ENCODE data around the gene EEA1.
A peak's percentile ranks its signal among the peaks of the same experiment; 100 is the strongest.

EEA1 gene

GRCh38 chr12:92747151-92747550 is 181.9 kb downstream of the EEA1 start:
- Mint-ChIP-seq H3K36me3 (ENCODE audit: low read depth) (no peaks in the 10 kb centered on the region), H3K27me3 (peaks cover 3% of the 10 kb centered on the region), H3K4me1 (ENCODE audit: low read depth) (peaks cover 7% of the 10 kb centered on the region), H3K4me3 (no peak overlapping the region), H3K27ac (no peak overlapping the region), H3K9me3 (no peaks in the 10 kb centered on the region)
- no peak for DNase-seq

DNA sequence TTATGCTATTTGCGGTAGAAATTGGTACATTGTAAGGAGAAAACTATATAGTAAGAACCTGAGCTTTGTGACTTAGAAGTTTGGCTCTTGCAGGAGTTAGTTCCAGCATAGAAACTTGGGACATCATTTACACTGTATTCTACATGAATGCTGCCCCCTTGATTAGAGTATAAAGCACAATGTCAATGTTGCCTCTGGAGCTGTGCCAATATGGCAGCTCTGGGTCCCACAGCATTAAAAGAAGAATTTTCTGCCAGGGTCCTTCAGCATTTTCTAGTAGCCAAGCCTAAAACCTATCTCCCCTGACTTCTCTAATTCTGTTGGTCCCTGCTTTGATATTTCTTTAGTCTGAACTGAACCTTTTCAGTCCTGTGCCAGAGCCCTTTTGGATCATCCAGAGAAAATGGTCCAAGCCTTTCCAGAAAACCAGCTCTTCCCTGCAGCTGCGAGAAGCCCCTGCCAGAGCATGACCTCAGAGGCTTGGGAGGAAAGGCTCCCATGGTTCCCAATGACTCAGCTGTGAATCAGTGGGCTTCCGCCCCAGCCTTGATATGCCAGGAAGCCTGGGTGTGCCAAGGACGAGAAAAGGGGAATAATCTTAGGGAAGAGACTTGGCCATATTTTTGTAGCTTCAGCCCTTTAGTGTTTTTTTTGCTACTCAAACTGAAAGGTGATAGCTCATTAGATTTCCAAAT is 183.1 kb downstream of the EEA1 start:
- Mint-ChIP-seq H3K4me3 (no peak overlapping the region), H3K9me3 (no peaks in the 10 kb centered on the region), H3K36me3 (ENCODE audit: low read depth) (no peaks in the 10 kb centered on the region), H3K27ac (no peak overlapping the region), H3K4me1 (ENCODE audit: low read depth) (peaks cover 7% of the 10 kb centered on the region), H3K27me3 (peaks cover 3% of the 10 kb centered on the region)
- no peak for DNase-seq

DNA sequence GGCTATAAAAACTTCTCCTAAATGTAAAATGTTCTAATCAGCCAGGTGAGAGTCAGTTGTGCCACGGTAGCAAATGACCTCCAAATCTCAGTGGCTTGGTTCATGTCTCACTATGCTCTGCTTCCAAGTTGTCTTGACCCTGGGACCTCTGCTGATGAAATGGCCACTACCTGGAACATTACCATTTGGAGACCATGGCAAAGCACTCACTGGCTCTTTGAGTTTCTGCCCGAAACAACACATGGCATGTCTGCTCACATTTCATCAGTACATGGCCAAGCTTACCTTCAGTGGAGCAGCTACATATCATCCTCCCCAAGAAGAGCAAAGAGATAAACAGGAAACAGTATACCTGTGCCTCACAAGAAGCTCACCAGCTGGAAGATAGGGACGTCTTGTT is 186.1 kb downstream of the EEA1 start:
- Mint-ChIP-seq H3K4me1 (ENCODE audit: low read depth) (peaks cover 7% of the 10 kb centered on the region), H3K36me3 (ENCODE audit: low read depth) (no peaks in the 10 kb centered on the region), H3K27ac (no peak overlapping the region), H3K4me3 (no peak overlapping the region), H3K27me3 (peaks cover 3% of the 10 kb centered on the region), H3K9me3 (no peaks in the 10 kb centered on the region)
- no peak for DNase-seq

- H3K4me3 Mint-ChIP-seq = no peak overlapping the region
- peaks cover 9% of the 10 kb centered on the region for H3K4me1 Mint-ChIP-seq (ENCODE audit: low read depth)
- H3K27me3 Mint-ChIP-seq = peaks cover 3% of the 10 kb centered on the region
- H3K27ac Mint-ChIP-seq = no peak overlapping the region
- DNase-seq = no peak
- no peaks in the 10 kb centered on the region for H3K36me3 Mint-ChIP-seq (ENCODE audit: low read depth)
- no peaks in the 10 kb centered on the region for H3K9me3 Mint-ChIP-seq
These were observed 188.7 kb downstream of the EEA1 start for GRCh38 chr12:92740411-92740810.

DNA sequence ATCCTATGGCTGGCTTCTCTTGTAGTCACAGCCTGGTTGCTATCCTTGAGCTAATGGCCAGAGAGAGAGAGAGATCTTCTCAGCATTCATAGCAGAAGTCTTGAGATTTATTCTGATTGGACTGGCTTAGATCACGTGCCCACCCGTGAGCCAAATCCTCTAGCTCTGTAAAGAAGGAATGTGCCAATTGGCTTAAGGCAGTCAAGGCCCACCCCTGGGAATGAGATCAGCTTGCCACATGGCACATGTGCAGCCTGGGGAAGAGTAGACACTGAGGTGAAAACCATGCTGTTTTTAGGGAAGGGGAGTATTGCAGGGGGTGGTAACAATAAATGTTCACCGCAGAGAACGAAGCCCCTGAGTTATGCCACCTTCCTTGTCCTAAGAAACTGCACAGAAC is 190.0 kb downstream of the EEA1 start:
- H3K9me3 Mint-ChIP-seq = no peaks in the 10 kb centered on the region
- peaks cover 9% of the 10 kb centered on the region for H3K4me1 Mint-ChIP-seq (ENCODE audit: low read depth)
- no peak overlapping the region for H3K4me3 Mint-ChIP-seq
- DNase-seq = no peak
- no peaks in the 10 kb centered on the region for H3K36me3 Mint-ChIP-seq (ENCODE audit: low read depth)
- H3K27me3 Mint-ChIP-seq = peaks cover 10% of the 10 kb centered on the region
- H3K27ac Mint-ChIP-seq = no peak overlapping the region

DNA sequence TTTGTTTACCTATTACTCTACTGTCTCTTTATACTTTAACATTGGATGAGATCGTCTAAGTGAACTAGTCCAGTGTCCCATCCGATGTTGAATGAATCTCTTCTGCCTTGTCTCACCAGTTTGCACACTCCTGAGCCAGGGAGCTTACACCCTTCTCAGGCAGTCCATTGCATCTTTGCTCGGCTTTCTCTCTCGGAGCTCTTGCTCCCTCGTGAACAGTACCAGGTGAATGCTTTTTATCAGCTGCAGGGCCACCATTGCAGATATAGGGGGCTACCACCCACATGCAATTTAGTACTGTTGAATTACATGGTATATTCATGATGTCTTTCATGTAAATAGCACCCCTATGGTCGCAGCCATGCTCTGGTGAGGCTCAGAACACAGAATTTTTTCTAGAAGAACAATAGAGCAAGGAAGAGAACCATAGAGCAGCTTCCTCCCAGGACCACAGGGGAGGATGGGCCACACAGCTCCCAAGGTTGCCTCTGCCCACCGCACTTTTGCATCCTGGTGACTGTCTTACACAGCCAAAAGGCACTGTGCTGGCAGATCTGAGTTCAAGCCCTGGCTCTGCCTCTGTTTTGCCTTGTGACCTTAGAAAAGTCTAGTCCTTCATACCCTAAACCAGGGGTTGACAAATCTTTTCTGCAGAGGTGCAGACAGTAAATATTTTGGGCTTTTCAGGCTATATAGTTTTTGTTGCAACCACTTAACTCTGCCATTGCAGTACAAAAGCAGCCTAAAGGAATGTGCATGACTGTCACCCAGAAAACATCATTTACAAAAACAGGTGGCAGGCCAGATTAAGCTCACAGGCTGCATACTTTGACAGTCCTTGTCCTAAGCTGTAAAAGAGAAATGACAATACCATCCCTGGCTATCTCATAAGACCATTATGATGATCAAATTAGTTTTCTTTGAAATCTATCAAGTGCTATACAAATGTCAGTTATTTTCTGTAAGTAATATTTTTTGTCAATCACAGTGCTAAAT is 190.9 kb downstream of the EEA1 start:
- no peak overlapping the region for H3K27ac Mint-ChIP-seq
- no peaks in the 10 kb centered on the region for H3K9me3 Mint-ChIP-seq
- H3K27me3 Mint-ChIP-seq = peaks cover 6% of the 10 kb centered on the region
- no peak overlapping the region for H3K4me3 Mint-ChIP-seq
- peaks cover 8% of the 10 kb centered on the region for H3K4me1 Mint-ChIP-seq (ENCODE audit: low read depth)
- no peak for DNase-seq
- H3K36me3 Mint-ChIP-seq (ENCODE audit: low read depth) = no peaks in the 10 kb centered on the region

DNA sequence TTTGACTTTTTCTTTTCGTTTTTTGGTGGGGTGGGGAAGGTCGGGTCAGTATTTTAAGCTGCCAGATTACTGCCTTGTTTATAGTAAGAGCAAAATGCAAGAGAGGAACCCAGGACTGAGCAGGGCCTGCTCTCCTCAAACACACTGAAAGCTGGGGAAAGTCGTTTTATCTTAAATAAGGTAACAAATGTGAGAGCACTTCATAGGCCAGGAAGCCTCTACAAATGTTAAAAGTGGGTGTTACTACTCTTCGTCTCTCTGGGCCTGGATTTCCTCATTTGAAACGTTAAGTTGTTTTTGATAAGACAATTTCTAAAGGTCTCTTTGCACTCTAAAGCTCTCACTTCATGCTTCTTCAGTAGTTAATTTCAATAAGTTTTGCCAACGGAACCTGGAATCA is 192.5 kb downstream of the EEA1 start:
- peaks cover 8% of the 10 kb centered on the region for H3K4me1 Mint-ChIP-seq (ENCODE audit: low read depth)
- peaks cover 6% of the 10 kb centered on the region for H3K27me3 Mint-ChIP-seq
- no peaks in the 10 kb centered on the region for H3K9me3 Mint-ChIP-seq
- H3K36me3 Mint-ChIP-seq (ENCODE audit: low read depth) = no peaks in the 10 kb centered on the region
- peak overlapping the region; percentile 10 for H3K27ac Mint-ChIP-seq
- no peak for DNase-seq
- H3K4me3 Mint-ChIP-seq = no peak overlapping the region

DNA sequence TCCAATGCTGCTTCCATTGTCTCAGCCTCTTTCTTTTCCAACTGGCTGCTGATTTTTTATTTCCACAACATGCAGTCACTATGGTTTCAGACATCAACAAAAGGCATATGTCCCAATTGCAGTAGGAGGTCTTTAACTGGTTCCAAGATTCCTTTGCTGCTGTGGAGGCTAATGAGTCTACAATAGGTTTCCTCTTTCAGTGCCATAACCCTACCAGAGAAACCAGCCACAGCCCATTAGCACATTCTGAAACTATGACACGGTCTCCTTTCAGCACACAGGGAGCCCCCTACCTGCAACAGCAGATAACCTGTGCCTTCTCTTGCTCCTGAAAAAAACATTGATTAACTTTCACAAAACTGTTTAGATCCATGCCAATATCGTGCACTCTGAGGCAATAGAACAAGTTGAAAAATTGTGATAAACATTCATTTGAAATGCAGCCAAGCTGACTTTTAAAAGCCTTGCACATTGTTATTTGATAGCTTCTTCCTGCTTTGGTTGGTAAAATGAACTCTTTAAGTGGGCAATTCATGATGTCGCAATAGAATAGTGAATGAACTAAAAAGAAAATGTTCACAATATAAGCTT is 193.9 kb downstream of the EEA1 start:
- peaks cover 6% of the 10 kb centered on the region for H3K27me3 Mint-ChIP-seq
- H3K27ac Mint-ChIP-seq = no peak overlapping the region
- H3K9me3 Mint-ChIP-seq = no peaks in the 10 kb centered on the region
- DNase-seq = no peak
- no peak overlapping the region for H3K4me3 Mint-ChIP-seq
- no peaks in the 10 kb centered on the region for H3K36me3 Mint-ChIP-seq (ENCODE audit: low read depth)
- peaks cover 8% of the 10 kb centered on the region for H3K4me1 Mint-ChIP-seq (ENCODE audit: low read depth)

- H3K4me3 Mint-ChIP-seq = no peak overlapping the region
- DNase-seq = no peak
- H3K27ac Mint-ChIP-seq = no peak overlapping the region
- H3K4me1 Mint-ChIP-seq (ENCODE audit: low read depth) = peaks cover 8% of the 10 kb centered on the region
- H3K36me3 Mint-ChIP-seq (ENCODE audit: low read depth) = no peaks in the 10 kb centered on the region
- H3K27me3 Mint-ChIP-seq = peaks cover 10% of the 10 kb centered on the region
- H3K9me3 Mint-ChIP-seq = no peaks in the 10 kb centered on the region
These were observed 195.4 kb downstream of the EEA1 start for GRCh38 chr12:92733661-92734060.

DNA sequence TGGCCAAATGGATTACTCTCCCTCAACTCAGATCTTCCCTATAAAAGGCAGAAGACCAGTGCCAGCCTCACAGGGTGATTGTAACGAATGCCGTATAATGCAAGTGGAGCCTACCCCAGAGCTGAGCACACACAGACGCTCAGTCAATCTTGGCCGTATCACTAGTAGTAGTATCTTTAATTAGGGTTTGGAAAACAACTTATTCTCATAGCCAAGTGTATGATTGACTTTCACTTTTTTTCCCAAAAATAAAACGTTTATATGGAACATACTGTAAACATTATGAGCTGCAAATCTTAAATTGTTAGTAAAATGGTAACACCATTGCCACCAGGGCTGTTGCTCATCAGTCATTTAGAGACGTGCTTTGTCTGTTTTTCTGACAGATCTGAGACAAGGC is 195.9 kb downstream of the EEA1 start:
- Mint-ChIP-seq H3K4me3 (no peak overlapping the region), H3K36me3 (ENCODE audit: low read depth) (no peaks in the 10 kb centered on the region), H3K27ac (no peak overlapping the region), H3K4me1 (ENCODE audit: low read depth) (peaks cover 8% of the 10 kb centered on the region), H3K27me3 (peaks cover 10% of the 10 kb centered on the region), H3K9me3 (no peaks in the 10 kb centered on the region)
- DNase-seq = no peak

GRCh38 chr12:92732716-92733115 is 196.4 kb downstream of the EEA1 start:
- H3K27me3 Mint-ChIP-seq = peaks cover 10% of the 10 kb centered on the region
- H3K27ac Mint-ChIP-seq = no peak overlapping the region
- no peak overlapping the region for H3K4me3 Mint-ChIP-seq
- H3K9me3 Mint-ChIP-seq = no peaks in the 10 kb centered on the region
- DNase-seq = no peak
- H3K36me3 Mint-ChIP-seq (ENCODE audit: low read depth) = no peaks in the 10 kb centered on the region
- peaks cover 8% of the 10 kb centered on the region for H3K4me1 Mint-ChIP-seq (ENCODE audit: low read depth)

- H3K27ac Mint-ChIP-seq = no peak overlapping the region
- H3K4me3 Mint-ChIP-seq = no peak overlapping the region
- no peaks in the 10 kb centered on the region for H3K36me3 Mint-ChIP-seq (ENCODE audit: low read depth)
- H3K9me3 Mint-ChIP-seq = no peaks in the 10 kb centered on the region
- H3K27me3 Mint-ChIP-seq = peaks cover 10% of the 10 kb centered on the region
- peaks cover 8% of the 10 kb centered on the region for H3K4me1 Mint-ChIP-seq (ENCODE audit: low read depth)
- DNase-seq = no peak
These were observed 196.9 kb downstream of the EEA1 start for GRCh38 chr12:92732216-92732615.

- Mint-ChIP-seq H3K27me3 (peaks cover 10% of the 10 kb centered on the region), H3K4me3 (no peak overlapping the region), H3K36me3 (ENCODE audit: low read depth) (no peaks in the 10 kb centered on the region), H3K27ac (no peak overlapping the region), H3K9me3 (no peaks in the 10 kb centered on the region), H3K4me1 (ENCODE audit: low read depth) (no peaks in the 10 kb centered on the region)
- no peak for DNase-seq
These were observed 198.3 kb downstream of the EEA1 start for GRCh38 chr12:92730758-92731157.

GRCh38 chr12:92729773-92730305 is 199.3 kb downstream of the EEA1 start:
- no peaks in the 10 kb centered on the region for H3K36me3 Mint-ChIP-seq (ENCODE audit: low read depth)
- H3K27me3 Mint-ChIP-seq = peaks cover 9% of the 10 kb centered on the region
- no peak overlapping the region for H3K27ac Mint-ChIP-seq
- H3K4me3 Mint-ChIP-seq = no peak overlapping the region
- no peaks in the 10 kb centered on the region for H3K4me1 Mint-ChIP-seq (ENCODE audit: low read depth)
- peaks cover 5% of the 10 kb centered on the region for H3K9me3 Mint-ChIP-seq
- DNase-seq = no peak
